IMR-90 (cell line): ENCODE data around the gene KCNK6.

Experiments
- BHLHE40 ChIP-seq: fragments of 150-350 bp; IDR thresholded peaks from 2 replicates; pipeline ENCODE4 v1.6.1; 2016; ENCODE audit warnings: mild to moderate bottlenecking, low read depth, low read length
- CEBPB ChIP-seq: IDR thresholded peaks from 2 replicates; pipeline ENCODE4 v1.6.1; 2012; ENCODE audit warnings: low read depth, low read length, improper control_type of control experiment
- CHD1 ChIP-seq: IDR thresholded peaks from 2 replicates; pipeline ENCODE4 v1.6.1; 2012; ENCODE audit warnings: low read depth, low read length, improper control_type of control experiment
- CTCF ChIP-seq: conservative IDR thresholded peaks from 2 replicates; pipeline ENCODE4 v1.5.1; 2012; ENCODE audit warnings: mild to moderate bottlenecking, low read depth, low read length, improper control_type of control experiment
- ELK1 ChIP-seq: fragments of 150-350 bp; IDR thresholded peaks from 2 replicates; pipeline ENCODE4 v1.6.1; 2016; ENCODE audit warnings: low read depth, mild to moderate bottlenecking, low read length, moderate library complexity, borderline replicate concordance
- FOS ChIP-seq: fragments of 150-350 bp; IDR thresholded peaks from 2 replicates; pipeline ENCODE4 v1.6.1; 2016; ENCODE audit warnings: low read depth, low read length
- MAFK ChIP-seq: IDR thresholded peaks from 2 replicates; pipeline ENCODE4 v1.6.1; 2012; ENCODE audit warnings: low read depth, low read length, improper control_type of control experiment
- MAZ ChIP-seq: IDR thresholded peaks from 2 replicates; pipeline ENCODE4 v1.6.1; 2012; ENCODE audit warnings: low read depth, mild to moderate bottlenecking, low read length, improper control_type of control experiment, moderate library complexity, borderline replicate concordance
- NFE2L2 ChIP-seq: fragments of 150-350 bp; IDR thresholded peaks from 2 replicates; pipeline ENCODE4 v1.6.1; 2016; ENCODE audit warnings: low read depth, mild to moderate bottlenecking, low read length
- POLR2A ChIP-seq: IDR thresholded peaks from 2 replicates; pipeline ENCODE4 v1.6.1; 2012; ENCODE audit warnings: mild to moderate bottlenecking, low read depth, low read length
- RCOR1 ChIP-seq: IDR thresholded peaks from 2 replicates; pipeline ENCODE4 v1.6.1; 2012; ENCODE audit warnings: mild to moderate bottlenecking, low read length, improper control_type of control experiment; ENCODE audit not compliant: insufficient replicate concordance
- RFX5 ChIP-seq: IDR thresholded peaks from 2 replicates; pipeline ENCODE4 v1.8.0; 2012; ENCODE audit warnings: low read depth, mild to moderate bottlenecking, low read length, moderate library complexity
- SMC3 ChIP-seq: fragments of 150-350 bp; IDR thresholded peaks from 2 replicates; pipeline ENCODE4 v1.6.1; 2016; ENCODE audit warnings: low read depth, mild to moderate bottlenecking, antibody characterized with exemption, low read length, moderate library complexity
- USF2 ChIP-seq: fragments of 150-350 bp; IDR thresholded peaks from 2 replicates; pipeline ENCODE4 v1.6.1; 2017; ENCODE audit warnings: mild to moderate bottlenecking, antibody characterized with exemption, low read length, low read depth

GRCh38 chr19:38358071-38358470, 38.4 kb downstream of the KCNK6 start:
- TF ChIP-seq CTCF, result no peak
- TF ChIP-seq RFX5, result no peak
- TF ChIP-seq POLR2A, result no peak
- TF ChIP-seq ELK1, result no peak
- TF ChIP-seq MAFK, result no peak
- TF ChIP-seq MAZ, result no peak
- TF ChIP-seq BHLHE40, result no peak
- TF ChIP-seq RCOR1, result no peak
- no peak for TF ChIP-seq SMC3
- no peak for TF ChIP-seq NFE2L2
- TF ChIP-seq USF2, result no peak
- no peak for TF ChIP-seq CHD1
- TF ChIP-seq FOS, result no peak
- no peak for TF ChIP-seq CEBPB
